PC-9 (cell line): ENCODE measurements around the gene DGKD. TPM values are rescaled to one million over a fixed set of nuclear protein-coding genes. Genes with fewer than 3 reads are reported as not detected.

Experiments used
- BruUV-seq: library from RNA; stranded (reverse); fragments of 400-500 nt; replicated peaks from 2 replicates; lab custom pipeline; 2021; lab: Mats Ljungman, UMichigan
- CTCF ChIA-PET: fragments of 300-600 bp; sonication (Branson Sonifier 250); formaldehyde crosslinking; loops from one replicate; lab custom pipeline; 2022; ENCODE audit warnings: antibody characterized with exemption; lab: Charles Lee
- POLR2A ChIA-PET: fragments of 300-600 bp; sonication (Branson Sonifier 250); formaldehyde crosslinking; loops from one replicate; lab custom pipeline; 2022; ENCODE audit warnings: antibody characterized with exemption; ENCODE audit not compliant: unreplicated experiment; lab: Charles Lee
- DNase-seq, 2 experiments: peaks; one replicate each; pipeline versions ENCODE4 v3.0.0 to v3.0.0-alpha.2; 2015 to 2022; ENCODE audit warnings: mixed read lengths in 1 of 2
- H2AFZ ChIP-seq: fragments of 200-600 bp; sonication (generic); 2 replicates; pipeline ENCODE4 v1.8.1; 2017; ENCODE audit warnings: antibody characterized with exemption
- H3F3A ChIP-seq: fragments of 200-600 bp; sonication (generic); 2 replicates; pipeline ENCODE4 v1.8.1; 2017; ENCODE audit warnings: antibody characterized with exemption, mild to moderate bottlenecking, low read depth; ENCODE audit not compliant: insufficient read depth
- H3K27ac ChIP-seq: fragments of 200-600 bp; sonication (generic); 2 replicates; pipeline ENCODE4 v1.6.1; 2016; ENCODE audit warnings: mixed run types
- H3K27me3 ChIP-seq: fragments of 200-600 bp; sonication (generic); 2 replicates; pipeline ENCODE4 v1.6.1; 2016; ENCODE audit warnings: low read depth, mixed run types; ENCODE audit not compliant: insufficient read depth
- H3K36me3 ChIP-seq: fragments of 200-600 bp; sonication (generic); 2 replicates; pipeline ENCODE4 v1.6.1; 2016; ENCODE audit warnings: low read depth, mixed run types
- H3K4me1 ChIP-seq: fragments of 200-600 bp; sonication (generic); replicated peaks from 2 replicates; pipeline ENCODE4 v1.6.1; 2016; ENCODE audit warnings: mixed run types; ENCODE audit not compliant: insufficient read depth
- H3K4me2 ChIP-seq: fragments of 200-600 bp; sonication (generic); 2 replicates; pipeline ENCODE4 v1.6.1; 2017; ENCODE audit warnings: mixed run types
- H3K4me3 ChIP-seq: fragments of 200-600 bp; sonication (generic); 2 replicates; pipeline ENCODE4 v1.6.1; 2016; ENCODE audit warnings: mixed run types
- H3K79me2 ChIP-seq: fragments of 200-600 bp; sonication (generic); 2 replicates; pipeline ENCODE4 v1.6.1; 2017; ENCODE audit warnings: low read depth, mixed run types
- H3K9me2 ChIP-seq: fragments of 200-600 bp; sonication (generic); 2 replicates; pipeline ENCODE4 v1.8.1; 2017; ENCODE audit warnings: mild to moderate bottlenecking; ENCODE audit not compliant: insufficient read depth
- H3K9me3 ChIP-seq: fragments of 200-600 bp; sonication (generic); 2 replicates; pipeline ENCODE4 v1.8.1; 2016; ENCODE audit warnings: low read depth; ENCODE audit not compliant: insufficient read depth
- H4K20me1 ChIP-seq: fragments of 200-600 bp; sonication (generic); 2 replicates; pipeline ENCODE4 v1.8.1; 2017; ENCODE audit not compliant: insufficient read depth
- EZH2 ChIP-seq: fragments of 200-600 bp; sonication (generic); IDR thresholded peaks from 2 replicates; pipeline ENCODE4 v1.8.0; 2017; ENCODE audit warnings: antibody characterized with exemption, low read depth
- intact Hi-C: fragments of 100-400 bp; cut with micrococcal nuclease; formaldehyde crosslinking; loops from one replicate; pipeline ENCODE4 v1.10.0; 2022; ENCODE audit not compliant: unreplicated experiment
- total RNA-seq: library from RNA; stranded (reverse); gene quantifications from 2 replicates; pipeline ENCODE4 v1.2.3, GENCODE V29; 2021
- TF ChIP-seq, protein P1 (sequence below): fragments of 200-600 bp; sonication (generic); conservative IDR thresholded peaks from 2 replicates; pipeline ENCODE4 v1.6.1; 2017; ENCODE audit warnings: mixed run types, antibody characterized with exemption, mild to moderate bottlenecking, moderate library complexity

The DGKD gene
- total RNA-seq, 1 experiment from 2014 or later, result 59.5 TPM

DNA sequence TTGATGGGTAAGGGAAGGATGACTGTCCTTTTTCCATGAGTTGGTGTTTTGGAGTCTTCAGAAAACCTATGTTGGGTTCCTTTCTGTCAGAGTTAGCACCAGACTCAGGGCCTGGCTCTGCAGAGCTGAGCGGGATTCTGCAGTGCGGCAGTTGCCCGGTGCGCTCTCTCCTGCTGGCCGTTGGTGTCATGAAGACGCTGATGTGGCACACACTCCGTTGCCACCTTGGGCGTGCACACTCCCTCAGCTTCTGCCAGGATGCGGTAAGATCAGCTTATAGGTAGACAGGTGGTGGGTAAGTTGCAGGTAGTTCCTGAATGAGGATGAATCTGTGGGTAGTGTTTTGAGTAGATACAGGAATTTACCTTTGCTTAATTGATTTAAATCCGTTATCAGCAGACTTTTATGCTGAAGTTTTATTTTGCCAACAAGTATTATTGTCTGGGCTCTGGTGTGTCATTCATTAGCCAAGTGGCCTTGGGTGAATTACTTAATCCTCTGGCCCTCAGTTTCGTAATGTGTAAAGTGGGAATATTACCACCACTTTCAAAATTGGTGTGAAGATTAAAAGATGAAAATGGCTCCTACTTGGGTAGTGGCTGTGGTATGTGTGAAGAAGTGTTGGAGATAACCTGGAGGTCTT lies 26.8 kb downstream of the DGKD start:
- intact Hi-C loops, result no loop called here

DNA sequence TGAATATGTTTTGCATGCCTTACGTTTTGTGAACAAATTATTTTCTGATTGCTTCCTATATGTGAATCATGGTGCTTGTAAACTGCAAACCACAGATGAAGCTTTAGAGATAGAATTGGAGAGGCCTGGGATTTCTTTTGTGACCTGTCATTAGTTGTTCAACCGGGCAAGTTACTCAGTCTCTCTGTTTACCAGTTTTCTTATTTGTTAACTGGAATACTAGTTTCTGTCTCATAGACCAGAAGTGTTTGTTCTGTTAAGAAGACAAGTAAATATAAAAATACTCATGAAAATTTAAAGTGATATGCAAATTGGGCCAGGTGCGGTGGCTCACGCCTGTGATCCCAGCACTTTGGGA lies 27.3 kb downstream of the DGKD start:
- intact Hi-C loops, result no loop called here
- H3K4me3 ChIP-seq, result no peak overlapping the region
- BruUV-seq, result no TSS peak
- H3K4me2 ChIP-seq, result peak overlapping the region; percentile 16; the same call in 1 of the 2 replicates
- peaks cover 55% of the 10 kb centered on the region for H3K4me1 ChIP-seq
- 0 out of 2 replicates have a peak, but pooled peaks cover 5% of the 10 kb centered on the region for H3K36me3 ChIP-seq
- ChIA-PET POLR2A (no interaction called here), CTCF (interaction anchor here (0.6 kb wide), 1 partner anchor 308 kb away, joined by 3 read pairs; no protein-coding TSS in a partner anchor)
- H4K20me1 ChIP-seq, result peaks cover 30% of the 10 kb centered on the region
- no peak overlapping the region for H2AFZ ChIP-seq
- H3K27ac ChIP-seq, result peak overlapping the region; percentile 74
- no peaks in the 10 kb centered on the region for H3K9me2 ChIP-seq
- H3K79me2 ChIP-seq, result peaks cover 88% of the 10 kb centered on the region
- no peaks in the 10 kb centered on the region for H3K27me3 ChIP-seq
- TF ChIP-seq, protein P1, sequence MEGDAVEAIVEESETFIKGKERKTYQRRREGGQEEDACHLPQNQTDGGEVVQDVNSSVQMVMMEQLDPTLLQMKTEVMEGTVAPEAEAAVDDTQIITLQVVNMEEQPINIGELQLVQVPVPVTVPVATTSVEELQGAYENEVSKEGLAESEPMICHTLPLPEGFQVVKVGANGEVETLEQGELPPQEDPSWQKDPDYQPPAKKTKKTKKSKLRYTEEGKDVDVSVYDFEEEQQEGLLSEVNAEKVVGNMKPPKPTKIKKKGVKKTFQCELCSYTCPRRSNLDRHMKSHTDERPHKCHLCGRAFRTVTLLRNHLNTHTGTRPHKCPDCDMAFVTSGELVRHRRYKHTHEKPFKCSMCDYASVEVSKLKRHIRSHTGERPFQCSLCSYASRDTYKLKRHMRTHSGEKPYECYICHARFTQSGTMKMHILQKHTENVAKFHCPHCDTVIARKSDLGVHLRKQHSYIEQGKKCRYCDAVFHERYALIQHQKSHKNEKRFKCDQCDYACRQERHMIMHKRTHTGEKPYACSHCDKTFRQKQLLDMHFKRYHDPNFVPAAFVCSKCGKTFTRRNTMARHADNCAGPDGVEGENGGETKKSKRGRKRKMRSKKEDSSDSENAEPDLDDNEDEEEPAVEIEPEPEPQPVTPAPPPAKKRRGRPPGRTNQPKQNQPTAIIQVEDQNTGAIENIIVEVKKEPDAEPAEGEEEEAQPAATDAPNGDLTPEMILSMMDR, result no peak
- TF ChIP-seq EZH2, result no peak
- H3F3A ChIP-seq, result peaks cover 23% of the 10 kb centered on the region
- H3K9me3 ChIP-seq, result no peaks in the 10 kb centered on the region
- DNase-seq, result peak in 1 of 2 experiments; percentile 93

More for the DNA sequence above, 26.8 kb downstream of the DGKD start:
- H3K9me3 ChIP-seq, result no peaks in the 10 kb centered on the region
- no peaks in the 10 kb centered on the region for H3K9me2 ChIP-seq
- H3K27me3 ChIP-seq, result no peaks in the 10 kb centered on the region
- peaks cover 30% of the 10 kb centered on the region for H4K20me1 ChIP-seq
- ChIA-PET POLR2A (no interaction called here), CTCF (interaction anchor here (0.6 kb wide), 1 partner anchor 309 kb away, joined by 3 read pairs; no protein-coding TSS in a partner anchor)
- no peak overlapping the region for H2AFZ ChIP-seq
- no peak for DNase-seq
- H3K79me2 ChIP-seq, result peaks cover 83% of the 10 kb centered on the region
- H3K4me1 ChIP-seq, result peaks cover 55% of the 10 kb centered on the region
- H3K4me3 ChIP-seq, result no peak overlapping the region
- BruUV-seq, result no TSS peak
- H3K36me3 ChIP-seq, result 0 out of 2 replicates have a peak, but pooled peaks cover 5% of the 10 kb centered on the region
- TF ChIP-seq, protein P1, result no peak
- no peak for TF ChIP-seq EZH2
- peaks cover 23% of the 10 kb centered on the region for H3F3A ChIP-seq
- H3K4me2 ChIP-seq, result peak overlapping the region; percentile 16
- H3K27ac ChIP-seq, result peak overlapping the region; percentile 74

DNA sequence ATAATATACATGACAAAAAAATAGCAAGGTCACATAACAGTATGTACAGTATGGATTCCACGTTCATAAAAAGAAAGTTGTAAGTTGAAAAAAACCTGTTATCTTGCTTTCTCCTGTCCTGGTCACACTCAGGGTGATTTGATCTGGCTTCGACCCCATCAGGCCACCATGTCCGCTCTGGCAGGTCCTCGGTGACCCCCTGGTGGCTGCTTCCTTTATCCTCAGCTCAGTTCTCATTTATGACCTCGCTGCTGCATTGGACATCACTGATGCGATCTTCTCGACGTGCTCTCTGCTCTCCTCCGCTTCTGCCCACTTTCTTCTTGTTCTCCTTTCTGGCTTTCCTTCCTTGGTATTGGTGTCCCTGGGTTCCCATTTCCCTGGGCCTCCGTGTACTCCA lies 29.7 kb downstream of the DGKD start:
- no TSS peak for BruUV-seq
- Histone ChIP-seq H2AFZ (no peak overlapping the region), H3K27ac (peak overlapping the region; percentile 30; the same call in 1 of the 2 replicates), H3K9me3 (no peaks in the 10 kb centered on the region), H3K4me3 (no peak overlapping the region), H3K4me1 (peaks cover 55% of the 10 kb centered on the region), H3F3A (peaks cover 23% of the 10 kb centered on the region), H3K36me3 (0 out of 2 replicates have a peak, but pooled peaks cover 2% of the 10 kb centered on the region), H4K20me1 (peaks cover 32% of the 10 kb centered on the region), H3K27me3 (no peaks in the 10 kb centered on the region), H3K79me2 (peaks cover 92% of the 10 kb centered on the region), H3K9me2 (no peaks in the 10 kb centered on the region), H3K4me2 (peak overlapping the region; percentile 58)
- TF ChIP-seq EZH2, result no peak
- TF ChIP-seq, protein P1, result no peak
- POLR2A ChIA-PET, result interaction anchor here (0.6 to 0.7 kb wide), 2 partner anchors 10 to 778 kb away, joined by 3 read pairs; no protein-coding TSS in a partner anchor
- intact Hi-C loops, result no loop called here
- CTCF ChIA-PET, result no interaction called here
- no peak for DNase-seq
